ACC112 (cell line): ENCODE data around the gene ZNF844.

ENCODE experiments used
- H2AFZ ChIP-seq: fragments of 200-600 bp; sonication (generic); one replicate; pipeline ENCODE4 v1.6.0; 2017; ENCODE audit warnings: antibody characterized with exemption, low read length; ENCODE audit not compliant: unreplicated experiment
- H3K27ac ChIP-seq: fragments of 200-600 bp; sonication (generic); 2 replicates; pipeline ENCODE4 v1.5.1; 2014; ENCODE audit warnings: low read depth, mild to moderate bottlenecking, antibody characterized with exemption, low read length, moderate library complexity
- H3K27me3 ChIP-seq: fragments of 200-600 bp; sonication (generic); 2 replicates; pipeline ENCODE4 v1.6.1; 2014; ENCODE audit warnings: mild to moderate bottlenecking, antibody characterized with exemption, low read length, moderate library complexity, mixed read lengths; ENCODE audit not compliant: insufficient read depth
- H3K36me3 ChIP-seq: fragments of 200-600 bp; sonication (generic); 2 replicates; pipeline ENCODE4 v1.6.1; 2016; ENCODE audit warnings: mild to moderate bottlenecking, antibody characterized with exemption, low read length, moderate library complexity, mixed read lengths; ENCODE audit not compliant: insufficient read depth
- H3K4me1 ChIP-seq: fragments of 200-600 bp; sonication (generic); one replicate; pipeline ENCODE4 v1.6.1; 2016; ENCODE audit warnings: low read length, mixed read lengths; ENCODE audit not compliant: insufficient read depth, unreplicated experiment, control insufficient read depth
- H3K4me3 ChIP-seq: fragments of 200-600 bp; sonication (generic); 2 replicates; pipeline ENCODE4 v1.5.1; 2014; ENCODE audit warnings: mild to moderate bottlenecking, low read depth, low read length
- H3K79me2 ChIP-seq: fragments of 200-600 bp; sonication (generic); one replicate; pipeline ENCODE4 v1.6.0; 2016; ENCODE audit warnings: low read length; ENCODE audit not compliant: control insufficient read depth, unreplicated experiment, insufficient read depth

Gene ZNF844

DNA sequence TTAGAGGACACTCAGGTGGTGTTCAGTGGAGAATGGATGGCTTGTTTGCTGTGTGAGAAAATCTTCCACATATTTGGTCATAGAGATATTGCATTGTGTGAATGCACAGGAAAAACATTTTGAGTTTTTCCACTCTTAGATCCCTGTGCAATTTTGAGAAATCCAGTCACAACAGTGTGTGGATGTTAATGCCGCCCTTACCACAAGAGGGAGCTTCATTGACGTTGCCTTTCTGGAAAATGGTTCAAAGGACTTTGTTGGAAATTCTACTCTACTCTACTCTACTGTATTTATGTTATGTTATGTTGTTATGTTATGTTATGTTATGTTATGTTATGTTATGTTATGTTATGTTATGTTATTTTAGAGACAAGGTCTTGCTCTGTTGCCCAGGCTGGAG, 62.2 kb downstream of the ZNF844 start:
- H2AFZ ChIP-seq, result no peak overlapping the region
- H3K27ac ChIP-seq, result no peak overlapping the region
- no peaks in the 10 kb centered on the region for H3K4me1 ChIP-seq
- H3K36me3 ChIP-seq, result peaks cover 9% of the 10 kb centered on the region; the same call in 1 of the 2 replicates
- H3K79me2 ChIP-seq, result no peaks in the 10 kb centered on the region
- no peak overlapping the region for H3K4me3 ChIP-seq
- H3K27me3 ChIP-seq, result no peaks in the 10 kb centered on the region
